Caco-2 (cell line): ENCODE data around the gene RGMA. TPM values are rescaled to one million over a fixed set of nuclear protein-coding genes. Genes with fewer than 3 reads are reported as not detected.
"Not testable (repeated sequence)": the region's sequence is repeated elsewhere in the genome, so short reads cannot be mapped to it uniquely, and the experiment has no call there.

Source experiments
- BruUV-seq: library from RNA; stranded (reverse); fragments of 400-500 nt; replicated peaks from 2 replicates; lab custom pipeline; 2021; lab: Mats Ljungman, UMichigan
- CTCF ChIA-PET: fragments of 300-600 bp; sonication (Branson Sonifier 250); formaldehyde crosslinking; loops from one replicate; lab custom pipeline; 2022; ENCODE audit warnings: antibody characterized with exemption; lab: Charles Lee
- POLR2A ChIA-PET: fragments of 300-600 bp; sonication (Branson Sonifier 250); formaldehyde crosslinking; loops from one replicate; lab custom pipeline; 2022; ENCODE audit warnings: antibody characterized with exemption; lab: Charles Lee
- DNase-seq, 2 experiments: peaks; one replicate each; pipeline versions ENCODE4 v3.0.0 to v3.0.0-alpha.2; 2020 to 2022
- H3K27me3 ChIP-seq: replicated peaks from 2 replicates; pipeline ENCODE4 v1.6.0; 2011; ENCODE audit warnings: low read length; ENCODE audit not compliant: control insufficient read depth, insufficient read depth
- H3K36me3 ChIP-seq: 2 replicates; pipeline ENCODE4 v1.5.1; 2011; ENCODE audit warnings: low read length; ENCODE audit not compliant: control insufficient read depth, insufficient read depth
- H3K4me1 ChIP-seq: fragments of 250-450 bp; sonication (Bioruptor Pico); 2 replicates; pipeline ENCODE4 v1.5.1; 2020; ENCODE audit warnings: mild to moderate bottlenecking
- H3K4me3 ChIP-seq: 2 replicates; pipeline ENCODE4 v1.5.1; 2011; ENCODE audit warnings: low read depth, mild to moderate bottlenecking, control low read depth, low read length
- H3K9me3 ChIP-seq: fragments of 250-450 bp; sonication (Bioruptor Pico); 2 replicates; pipeline ENCODE4 v1.5.1; 2020; ENCODE audit warnings: mild to moderate bottlenecking, moderate library complexity
- H3K27ac Mint-ChIP-seq: one replicate; pipeline ENCODE4 v1.8.0; 2022; ENCODE audit warnings: mixed read lengths; ENCODE audit not compliant: unreplicated experiment
- H3K27me3 Mint-ChIP-seq: one replicate; pipeline ENCODE4 v1.8.0; 2022; ENCODE audit warnings: mixed read lengths; ENCODE audit not compliant: insufficient read depth, unreplicated experiment
- H3K36me3 Mint-ChIP-seq: one replicate; pipeline ENCODE4 v1.8.0; 2022; ENCODE audit warnings: mild to moderate bottlenecking, mixed read lengths; ENCODE audit not compliant: insufficient read depth, unreplicated experiment
- H3K4me1 Mint-ChIP-seq: one replicate; pipeline ENCODE4 v1.8.0; 2022; ENCODE audit warnings: low read depth, mixed read lengths; ENCODE audit not compliant: unreplicated experiment
- H3K4me3 Mint-ChIP-seq: one replicate; pipeline ENCODE4 v1.8.0; 2022; ENCODE audit warnings: mild to moderate bottlenecking, moderate library complexity, mixed read lengths; ENCODE audit not compliant: unreplicated experiment
- H3K9me3 Mint-ChIP-seq: one replicate; pipeline ENCODE4 v1.8.0; 2022; ENCODE audit warnings: mixed read lengths; ENCODE audit not compliant: unreplicated experiment
- intact Hi-C: fragments of 100-400 bp; cut with micrococcal nuclease; formaldehyde crosslinking; loops from one replicate; pipeline ENCODE4 v1.10.0; 2022; ENCODE audit not compliant: unreplicated experiment
- total RNA-seq: library from RNA; stranded (reverse); gene quantifications from 2 replicates; pipeline ENCODE4 v1.2.3, GENCODE V29; 2022
- TF ChIP-seq, protein P1 (sequence below), 2 experiments: fragments of 200-600 bp in 1 of 2; IDR thresholded peaks; 1 replicate in 1 of 2; 2 replicates in 1 of 2; pipeline versions ENCODE4 v1.5.1 to v1.8.0; 2011 to 2022; ENCODE audit warnings: antibody characterized with exemption in 1 of 2, control low read depth in 1 of 2, inconsistent platforms in 1 of 2, low read depth in 1 of 2, low read length in 1 of 2, mild to moderate bottlenecking in 1 of 2, moderate library complexity in 1 of 2; ENCODE audit not compliant: insufficient read depth in 1 of 2, severe bottlenecking in 1 of 2, unreplicated experiment in 1 of 2

The RGMA gene
- total RNA-seq, 1 experiment from 2014 or later: 4.5 TPM

DNA sequence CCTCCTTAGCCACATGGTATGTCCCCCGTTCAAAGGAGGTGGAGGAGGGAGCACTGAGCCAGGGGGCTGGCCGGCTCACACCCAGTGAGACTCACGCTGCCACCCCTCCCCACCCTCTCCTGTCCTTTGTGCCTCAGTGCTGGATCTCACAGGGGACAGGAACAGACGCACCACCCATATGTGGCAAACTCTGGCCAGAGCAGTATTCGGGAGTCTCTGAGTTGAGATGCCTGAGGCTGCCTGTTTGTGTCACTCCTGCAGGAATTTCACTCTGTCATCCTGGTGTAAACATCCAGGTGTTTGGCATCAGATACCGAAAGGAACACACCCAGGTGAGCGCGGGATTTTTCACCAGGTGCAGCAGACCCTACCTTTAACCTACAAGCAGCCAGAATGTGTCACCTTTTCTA is 25.7 kb downstream of the RGMA start:
- no TSS peak for BruUV-seq
- Histone ChIP-seq H3K9me3 (no peaks in the 10 kb centered on the region), H3K27me3 (no peaks in the 10 kb centered on the region), H3K4me1 (peaks cover 14% of the 10 kb centered on the region), H3K36me3 (no peaks in the 10 kb centered on the region; the same call in 1 of the 2 replicates), H3K4me3 (no peak overlapping the region)
- POLR2A ChIA-PET: no interaction called here
- intact Hi-C loops: no loop called here
- CTCF ChIA-PET: interaction anchor here (0.6 kb wide), 1 partner anchor 9 kb away, joined by 5 read pairs; no protein-coding TSS in a partner anchor
- TF ChIP-seq, protein P1, sequence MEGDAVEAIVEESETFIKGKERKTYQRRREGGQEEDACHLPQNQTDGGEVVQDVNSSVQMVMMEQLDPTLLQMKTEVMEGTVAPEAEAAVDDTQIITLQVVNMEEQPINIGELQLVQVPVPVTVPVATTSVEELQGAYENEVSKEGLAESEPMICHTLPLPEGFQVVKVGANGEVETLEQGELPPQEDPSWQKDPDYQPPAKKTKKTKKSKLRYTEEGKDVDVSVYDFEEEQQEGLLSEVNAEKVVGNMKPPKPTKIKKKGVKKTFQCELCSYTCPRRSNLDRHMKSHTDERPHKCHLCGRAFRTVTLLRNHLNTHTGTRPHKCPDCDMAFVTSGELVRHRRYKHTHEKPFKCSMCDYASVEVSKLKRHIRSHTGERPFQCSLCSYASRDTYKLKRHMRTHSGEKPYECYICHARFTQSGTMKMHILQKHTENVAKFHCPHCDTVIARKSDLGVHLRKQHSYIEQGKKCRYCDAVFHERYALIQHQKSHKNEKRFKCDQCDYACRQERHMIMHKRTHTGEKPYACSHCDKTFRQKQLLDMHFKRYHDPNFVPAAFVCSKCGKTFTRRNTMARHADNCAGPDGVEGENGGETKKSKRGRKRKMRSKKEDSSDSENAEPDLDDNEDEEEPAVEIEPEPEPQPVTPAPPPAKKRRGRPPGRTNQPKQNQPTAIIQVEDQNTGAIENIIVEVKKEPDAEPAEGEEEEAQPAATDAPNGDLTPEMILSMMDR (IDR thresholded peaks at IDR 0.05; ENCODE audit: insufficient read depth in 1 of 2, low read depth in 1 of 2, low read length in 1 of 2, severe bottlenecking in 1 of 2, unreplicated experiment in 1 of 2): no peak
- H3K9me3 Mint-ChIP-seq: no peaks in the 10 kb centered on the region
- peak overlapping the region; percentile 14 for H3K4me3 Mint-ChIP-seq
- DNase-seq: peak; percentile 61 to 74
- H3K27ac Mint-ChIP-seq: peak overlapping the region; percentile 73
- H3K4me1 Mint-ChIP-seq: peaks cover 17% of the 10 kb centered on the region
- no peaks in the 10 kb centered on the region for H3K36me3 Mint-ChIP-seq
- no peaks in the 10 kb centered on the region for H3K27me3 Mint-ChIP-seq

DNA sequence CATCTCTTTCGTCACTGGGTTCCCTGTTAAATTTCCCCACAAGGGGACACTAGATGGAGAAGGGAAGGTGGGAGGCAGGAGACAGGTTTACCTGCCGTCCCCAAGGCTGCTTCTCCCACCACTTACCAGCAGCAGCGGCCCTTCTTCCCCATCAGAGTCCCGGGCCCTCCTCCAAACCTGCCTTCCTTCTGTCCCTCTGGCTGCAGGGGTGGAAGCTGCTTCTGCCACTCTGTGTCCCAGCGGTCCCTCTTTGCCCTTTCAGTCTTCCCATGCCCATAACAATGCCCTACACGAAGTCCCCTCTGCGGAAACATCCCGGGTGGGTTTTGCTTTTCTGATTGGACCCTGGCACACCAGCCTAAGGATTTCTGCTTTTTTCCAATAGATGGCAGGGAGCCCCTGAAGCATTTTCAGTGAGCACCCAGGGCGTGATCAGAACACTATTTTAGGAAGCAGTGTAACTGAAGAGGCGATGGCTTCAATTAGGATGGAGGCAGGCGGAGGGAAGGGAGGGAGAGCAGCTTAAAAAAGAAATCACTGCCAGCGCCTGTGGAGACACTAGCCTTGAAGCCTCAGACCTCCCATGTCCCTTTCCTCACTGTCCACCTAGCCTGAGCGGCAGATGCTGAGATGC is 26.3 kb downstream of the RGMA start:
- peaks cover 17% of the 10 kb centered on the region for H3K4me1 Mint-ChIP-seq
- H3K4me1 ChIP-seq: peaks cover 14% of the 10 kb centered on the region
- DNase-seq, CTCF ChIA-PET, H3K4me3 ChIP-seq, BruUV-seq, H3K36me3 ChIP-seq, H3K9me3 ChIP-seq, intact Hi-C loops, H3K27me3 ChIP-seq, POLR2A ChIA-PET, H3K36me3 Mint-ChIP-seq, H3K27me3 Mint-ChIP-seq, H3K9me3 Mint-ChIP-seq: not testable (repeated sequence)
- peak overlapping the region; percentile 14 for H3K4me3 Mint-ChIP-seq
- peak overlapping the region; percentile 73 for H3K27ac Mint-ChIP-seq

DNA sequence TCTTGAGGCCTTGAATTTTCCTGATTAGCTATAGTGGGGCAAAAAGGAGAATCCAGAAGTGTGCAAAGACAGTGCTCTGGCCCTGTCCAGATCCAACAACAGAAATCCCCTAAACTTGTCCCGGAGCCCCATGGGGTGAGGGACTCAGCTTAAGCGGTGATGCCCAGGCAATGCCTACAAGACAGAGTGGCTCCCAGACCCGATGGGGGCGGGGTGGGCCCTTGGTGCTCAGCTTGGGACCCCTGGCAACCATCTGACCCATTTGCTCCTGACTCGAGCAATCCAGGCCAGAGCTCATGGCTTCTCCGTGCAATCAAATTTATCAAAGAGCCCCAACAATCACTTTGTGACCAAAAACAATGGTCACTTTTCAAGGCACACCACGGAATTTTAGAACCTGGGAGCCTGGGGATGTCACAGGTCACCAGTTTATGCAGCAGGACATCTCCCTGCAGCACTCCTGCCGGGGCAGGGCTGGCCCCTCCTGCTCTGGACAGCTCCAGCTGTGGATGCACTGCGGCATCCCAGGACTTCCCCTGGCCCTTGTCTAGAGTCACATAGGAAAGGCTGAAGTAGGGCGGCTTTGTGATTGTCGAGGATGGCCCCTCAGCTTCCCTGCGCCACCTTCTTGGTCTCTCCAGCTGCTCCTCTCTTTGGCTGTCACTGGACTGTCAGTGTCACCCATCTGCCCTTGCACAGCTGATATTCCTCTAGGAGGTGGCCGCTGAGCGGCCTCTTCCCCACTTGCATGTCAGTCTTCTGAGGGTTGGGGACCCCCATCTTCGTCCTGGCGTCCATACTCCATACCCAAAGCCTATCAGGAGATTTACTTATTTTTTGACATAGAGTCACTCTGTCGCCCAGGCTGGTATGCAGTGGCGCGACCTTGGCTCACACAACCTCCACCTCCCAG is 28.4 kb downstream of the RGMA start:
- DNase-seq: no peak
- POLR2A ChIA-PET: no interaction called here
- intact Hi-C loops: no loop called here
- Histone ChIP-seq H3K27me3 (no peaks in the 10 kb centered on the region), H3K9me3 (no peaks in the 10 kb centered on the region), H3K4me3 (no peak overlapping the region), H3K36me3 (no peaks in the 10 kb centered on the region; the same call in 1 of the 2 replicates), H3K4me1 (peaks cover 14% of the 10 kb centered on the region)
- no peaks in the 10 kb centered on the region for H3K9me3 Mint-ChIP-seq
- no peaks in the 10 kb centered on the region for H3K27me3 Mint-ChIP-seq
- no TSS peak for BruUV-seq
- CTCF ChIA-PET: interaction anchor here (0.6 to 1.2 kb wide), 3 partner anchors 16 to 895 kb away, joined by 3 to 5 read pairs (median 3); no protein-coding TSS in a partner anchor
- no peak overlapping the region for H3K27ac Mint-ChIP-seq
- TF ChIP-seq, protein P1 (IDR thresholded peaks at IDR 0.05; ENCODE audit: insufficient read depth in 1 of 2, low read depth in 1 of 2, low read length in 1 of 2, severe bottlenecking in 1 of 2, unreplicated experiment in 1 of 2): no peak
- H3K4me1 Mint-ChIP-seq: peaks cover 17% of the 10 kb centered on the region
- H3K36me3 Mint-ChIP-seq: no peaks in the 10 kb centered on the region
- no peak overlapping the region for H3K4me3 Mint-ChIP-seq
